ENCODE data around the gene TFRC.
A peak's percentile ranks its signal among the peaks of the same experiment; 100 is the strongest.
"Not testable (repeated sequence)": the region's sequence is repeated elsewhere in the genome, so short reads cannot be mapped to it uniquely, and the experiment has no call there.

The TFRC gene

GRCh38 chr3:196082619-196082971 lies 705 bp upstream of the TFRC start:
- no peak for DNase-seq (ENCODE audit: extremely low read depth in 1 of 2, low read depth in 1 of 2)

GRCh38 chr3:196081002-196081833 lies 672 bp downstream of the TFRC start:
- DNase-seq (ENCODE audit: extremely low read depth in 1 of 2, low read depth in 1 of 2), result peak; percentile 27 to 28

GRCh38 chr3:196080101-196080846 lies 1.6 kb downstream of the TFRC start:
- not testable (repeated sequence) for DNase-seq (ENCODE audit: extremely low read depth in 1 of 2, low read depth in 1 of 2)

GRCh38 chr3:196079682-196080081 lies 2.2 kb downstream of the TFRC start:
- no peak for DNase-seq (ENCODE audit: extremely low read depth in 1 of 2, low read depth in 1 of 2)

- no peak for DNase-seq (ENCODE audit: extremely low read depth in 1 of 2, low read depth in 1 of 2)
These were observed 6.9 kb downstream of the TFRC start for GRCh38 chr3:196075013-196075412.

- no peak for DNase-seq (ENCODE audit: extremely low read depth in 1 of 2, low read depth in 1 of 2)
These were observed 8.6 kb downstream of the TFRC start for GRCh38 chr3:196073255-196073753.

- DNase-seq (ENCODE audit: extremely low read depth in 1 of 2, low read depth in 1 of 2), result no peak
These were observed 9.6 kb downstream of the TFRC start for GRCh38 chr3:196072313-196072712.

- not testable (repeated sequence) for DNase-seq (ENCODE audit: extremely low read depth in 1 of 2, low read depth in 1 of 2)
These were observed 13.1 kb downstream of the TFRC start for GRCh38 chr3:196068812-196069211.

- no peak for DNase-seq (ENCODE audit: extremely low read depth in 1 of 2, low read depth in 1 of 2)
These were observed 14.5 kb downstream of the TFRC start for GRCh38 chr3:196067439-196067838.

- DNase-seq (ENCODE audit: extremely low read depth in 1 of 2, low read depth in 1 of 2), result no peak
These were observed 17.9 kb downstream of the TFRC start for GRCh38 chr3:196063971-196064370.

- no peak for DNase-seq (ENCODE audit: extremely low read depth in 1 of 2, low read depth in 1 of 2)
These were observed 18.4 kb downstream of the TFRC start for GRCh38 chr3:196063456-196063855.

GRCh38 chr3:196063049-196063448 lies 18.8 kb downstream of the TFRC start:
- DNase-seq (ENCODE audit: extremely low read depth in 1 of 2, low read depth in 1 of 2), result no peak

GRCh38 chr3:196060834-196061233 lies 21.1 kb downstream of the TFRC start:
- no peak for DNase-seq (ENCODE audit: extremely low read depth in 1 of 2, low read depth in 1 of 2)

- DNase-seq (ENCODE audit: extremely low read depth in 1 of 2, low read depth in 1 of 2), result no peak
These were observed 24.0 kb downstream of the TFRC start for GRCh38 chr3:196057760-196058331.

GRCh38 chr3:196056371-196056770 lies 25.5 kb downstream of the TFRC start:
- DNase-seq (ENCODE audit: extremely low read depth in 1 of 2, low read depth in 1 of 2), result not testable (repeated sequence)

GRCh38 chr3:196055683-196056270 lies 26.1 kb downstream of the TFRC start:
- no peak for DNase-seq (ENCODE audit: extremely low read depth in 1 of 2, low read depth in 1 of 2)

- no peak for DNase-seq (ENCODE audit: extremely low read depth in 1 of 2, low read depth in 1 of 2)
These were observed 26.6 kb downstream of the TFRC start for GRCh38 chr3:196055240-196055639.

GRCh38 chr3:196054661-196055060 lies 27.2 kb downstream of the TFRC start:
- DNase-seq (ENCODE audit: extremely low read depth in 1 of 2, low read depth in 1 of 2), result no peak

GRCh38 chr3:196053487-196053886 lies 28.4 kb downstream of the TFRC start:
- DNase-seq (ENCODE audit: extremely low read depth in 1 of 2, low read depth in 1 of 2), result no peak

- DNase-seq (ENCODE audit: extremely low read depth in 1 of 2, low read depth in 1 of 2), result no peak
These were observed 30.4 kb downstream of the TFRC start for GRCh38 chr3:196051282-196052076.

Data from stimulated activated CD8-positive, alpha-beta memory T cell treated with anti-CD3 and anti-CD28 coated beads, Interleukin-7, amount 100 ng/mL, for 48 hours (primary cell).